Epidermal melanocyte (primary cell): Measurements from ENCODE around the gene NPHP4.
"Not testable (repeated sequence)": the region's sequence is repeated elsewhere in the genome, so short reads cannot be mapped to it uniquely, and the experiment has no call there.

Experiments used
- DNase-seq: peaks from one replicate; pipeline ENCODE4 v3.0.0; 2011; ENCODE audit warnings: low spot score; ENCODE audit not compliant: insufficient read length

The NPHP4 gene

DNA sequence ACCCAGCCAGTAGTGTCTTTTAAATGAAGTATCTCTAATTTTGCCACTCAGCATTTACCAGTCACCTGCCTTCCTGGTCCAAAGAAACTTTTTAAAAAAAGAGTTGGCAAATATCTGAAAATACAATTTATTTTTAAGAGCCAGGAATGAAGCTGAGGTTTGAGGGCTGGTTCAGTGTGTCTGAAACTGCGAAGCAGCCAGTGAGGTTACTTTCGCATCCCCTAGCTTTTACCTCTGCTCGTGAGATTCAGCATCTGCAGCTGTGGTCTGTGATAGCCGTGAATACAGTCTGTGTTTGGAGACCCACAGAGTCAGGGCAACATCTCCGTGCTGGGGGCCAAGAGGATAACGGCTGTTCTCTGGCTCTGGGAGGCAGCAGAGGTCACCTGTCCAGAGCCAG is 32.2 kb upstream of the NPHP4 start:
- DNase-seq: no peak

DNA sequence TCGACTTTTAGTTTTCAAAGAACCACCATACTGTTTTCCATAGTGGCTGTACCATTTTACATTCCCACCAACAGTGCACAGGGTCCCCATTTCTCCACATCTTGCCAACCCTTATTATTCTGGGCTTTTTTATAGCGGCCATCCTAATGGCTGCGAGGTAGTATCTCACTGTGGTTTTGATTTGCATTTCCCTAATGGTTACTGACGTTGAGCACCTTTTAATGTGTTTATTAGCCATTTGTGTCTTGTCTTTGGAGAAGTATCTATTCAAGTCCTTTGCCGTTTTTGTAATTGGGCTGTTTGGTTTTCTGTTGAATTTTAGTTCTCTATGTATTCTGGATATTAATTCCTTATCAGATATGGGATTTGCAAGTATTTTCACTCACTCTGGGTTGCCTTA is 31.1 kb upstream of the NPHP4 start:
- DNase-seq: no peak

DNA sequence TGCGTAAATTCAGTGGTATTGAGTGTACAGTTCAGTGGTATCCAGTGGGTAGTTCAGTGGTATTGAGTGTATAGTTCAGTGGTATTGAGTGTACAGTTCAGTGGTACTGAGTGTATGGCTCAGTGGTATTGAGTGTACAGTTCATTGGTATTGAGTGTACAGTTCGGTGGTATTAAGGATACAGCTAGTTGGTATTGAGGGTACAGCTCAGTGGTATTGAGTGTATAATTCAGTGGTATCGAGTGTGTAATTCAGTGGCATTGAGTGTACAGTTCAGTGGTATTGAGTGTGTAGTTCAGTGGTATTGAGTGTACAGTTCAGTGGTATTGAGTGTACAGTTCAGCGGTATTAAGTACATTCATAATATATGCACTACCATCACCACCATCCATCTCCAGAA is 30.0 kb upstream of the NPHP4 start:
- no peak for DNase-seq

DNA sequence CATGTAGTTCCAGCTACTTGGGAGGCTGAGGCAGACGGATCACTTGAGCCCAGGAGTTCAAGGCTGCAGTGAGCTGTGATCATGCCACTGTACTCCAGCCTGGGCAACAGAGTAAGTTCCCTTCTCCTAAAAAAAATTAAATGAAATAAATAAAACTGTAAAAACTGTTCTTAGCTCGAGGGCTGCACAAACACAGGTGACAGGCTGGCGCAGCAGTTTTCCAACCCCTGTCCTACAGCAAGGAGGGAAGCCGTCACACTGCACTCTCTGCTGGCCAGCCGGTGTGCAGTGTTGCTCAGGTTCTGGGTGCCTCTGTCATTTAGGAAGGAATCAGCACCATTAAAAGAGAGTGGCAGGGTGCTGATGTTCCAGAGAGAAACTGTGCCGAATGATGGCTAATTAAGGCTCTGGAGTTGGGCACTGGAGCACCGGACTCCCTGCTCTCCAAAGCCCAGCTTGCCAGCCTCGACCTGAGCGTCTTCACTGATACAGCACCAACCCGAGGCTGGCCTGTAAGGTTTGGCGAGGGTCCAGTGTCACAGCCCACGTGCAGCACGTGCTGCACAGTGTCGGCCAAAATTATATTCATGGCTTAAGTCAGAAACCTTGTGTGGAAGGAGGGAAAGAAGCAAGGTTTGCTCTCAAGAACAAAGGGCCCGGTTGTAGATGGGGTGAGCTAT is 27.1 kb upstream of the NPHP4 start:
- DNase-seq: no peak

DNA sequence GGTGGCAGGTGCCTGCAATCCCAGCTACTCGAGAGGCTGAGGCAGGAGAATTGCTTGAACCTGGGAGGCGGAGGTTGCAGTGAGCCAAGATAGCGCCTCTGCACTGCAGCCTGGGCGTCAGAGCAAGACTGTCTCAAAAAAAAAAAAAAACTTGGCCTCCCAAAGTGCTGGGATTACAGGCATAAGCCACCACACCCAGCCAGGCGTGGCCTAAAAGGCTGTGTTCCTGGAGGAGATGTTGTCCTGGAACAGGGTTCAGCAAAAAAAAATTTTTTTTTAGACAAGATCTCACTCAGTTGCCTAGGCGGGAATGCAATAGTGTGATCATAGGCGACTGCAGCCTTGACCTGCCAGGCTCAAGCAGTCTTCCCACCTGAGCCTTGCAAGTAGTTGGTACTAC is 25.4 kb upstream of the NPHP4 start:
- not testable (repeated sequence) for DNase-seq

DNA sequence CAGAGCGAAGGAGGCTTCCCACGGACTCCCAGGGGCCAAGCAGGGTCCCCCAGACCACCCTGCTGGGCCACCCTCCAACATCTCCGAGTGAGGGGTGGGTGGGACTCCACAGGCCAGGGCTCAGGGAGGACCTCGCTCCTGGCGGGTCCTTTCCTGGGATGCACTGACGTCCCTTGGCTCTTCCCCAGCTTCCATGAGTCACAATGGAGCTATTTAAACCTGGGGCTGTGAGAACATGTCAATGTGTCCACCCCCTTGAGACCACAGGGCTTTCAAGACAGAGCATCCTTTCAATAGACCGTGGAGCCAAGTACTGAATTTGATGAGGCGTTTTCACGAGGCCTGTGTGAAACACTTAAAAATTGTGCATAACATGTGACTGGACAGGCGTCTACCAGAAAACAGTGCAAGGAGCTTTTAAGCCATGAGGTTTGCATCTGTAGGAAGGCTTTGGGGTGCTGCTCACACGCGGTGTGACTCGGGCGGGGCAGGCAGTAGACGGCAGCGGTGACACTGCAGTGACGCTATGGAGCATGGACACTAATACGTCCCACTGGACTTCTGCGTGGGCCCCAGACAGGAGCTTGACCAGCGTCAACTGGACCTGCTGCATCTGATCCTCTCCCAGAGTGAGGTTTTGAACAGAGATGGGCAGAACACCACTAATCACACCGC is 24.1 kb upstream of the NPHP4 start:
- peak; percentile 98 for DNase-seq

DNA sequence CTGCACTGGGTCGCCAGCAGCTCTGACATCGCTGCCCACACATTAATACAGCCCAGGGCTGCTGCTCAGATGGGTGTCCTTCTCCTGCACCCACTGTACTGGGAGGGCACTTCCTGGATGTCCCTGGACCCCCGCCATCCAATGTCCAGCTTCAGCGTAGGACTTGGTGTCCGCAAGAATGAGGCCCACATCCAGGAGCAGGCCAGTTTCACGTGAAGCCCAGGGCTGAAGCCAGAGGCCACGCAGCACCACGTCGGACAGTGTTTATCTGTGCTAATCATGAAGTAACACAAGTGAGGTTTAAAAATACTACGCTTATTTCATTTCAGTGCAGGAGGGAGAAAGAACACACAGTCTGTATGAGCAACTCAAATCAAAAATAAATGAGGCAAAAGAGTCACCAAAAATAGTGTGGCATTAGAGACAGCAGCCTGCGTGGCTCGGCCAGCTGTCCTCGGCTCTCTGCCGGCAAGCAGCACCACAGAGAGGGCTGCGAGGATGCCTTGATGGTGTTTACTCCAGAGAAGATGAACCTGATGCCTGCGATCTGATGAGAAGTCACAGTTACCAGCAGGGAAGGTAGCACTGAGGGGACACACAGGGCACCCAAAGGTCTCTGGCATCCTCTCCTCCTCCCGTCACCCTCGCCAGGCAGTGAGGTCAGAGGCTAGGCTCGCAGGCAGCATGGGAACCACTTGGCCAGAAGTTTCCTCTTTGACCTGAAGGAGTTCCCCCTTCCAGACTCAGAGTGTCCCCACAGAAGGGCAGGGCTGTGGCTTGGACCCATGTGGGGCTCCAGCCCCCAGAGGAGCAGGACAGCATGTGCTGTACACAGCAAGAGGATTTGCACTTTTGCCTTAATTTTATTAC is 22.1 kb upstream of the NPHP4 start:
- DNase-seq: no peak

DNA sequence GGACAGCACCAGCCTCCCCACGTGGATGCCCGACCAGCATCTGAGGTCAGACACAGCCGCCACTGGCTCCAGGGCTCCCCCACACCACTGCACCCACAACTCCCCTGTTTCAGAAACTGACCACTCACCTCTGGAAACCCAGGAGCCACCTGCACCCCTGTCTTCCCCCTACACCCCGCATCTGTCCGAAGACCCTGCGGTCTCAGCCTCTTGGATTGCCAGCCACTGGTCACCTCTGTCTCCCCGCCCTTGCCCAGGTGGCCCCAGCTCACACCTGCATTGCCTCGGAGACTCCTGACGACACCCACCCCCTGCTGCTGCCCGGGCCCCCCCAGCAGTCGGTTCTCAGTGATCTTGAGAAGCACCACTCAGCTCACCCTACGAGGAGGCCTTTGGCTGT is 21.3 kb upstream of the NPHP4 start:
- no peak for DNase-seq

DNA sequence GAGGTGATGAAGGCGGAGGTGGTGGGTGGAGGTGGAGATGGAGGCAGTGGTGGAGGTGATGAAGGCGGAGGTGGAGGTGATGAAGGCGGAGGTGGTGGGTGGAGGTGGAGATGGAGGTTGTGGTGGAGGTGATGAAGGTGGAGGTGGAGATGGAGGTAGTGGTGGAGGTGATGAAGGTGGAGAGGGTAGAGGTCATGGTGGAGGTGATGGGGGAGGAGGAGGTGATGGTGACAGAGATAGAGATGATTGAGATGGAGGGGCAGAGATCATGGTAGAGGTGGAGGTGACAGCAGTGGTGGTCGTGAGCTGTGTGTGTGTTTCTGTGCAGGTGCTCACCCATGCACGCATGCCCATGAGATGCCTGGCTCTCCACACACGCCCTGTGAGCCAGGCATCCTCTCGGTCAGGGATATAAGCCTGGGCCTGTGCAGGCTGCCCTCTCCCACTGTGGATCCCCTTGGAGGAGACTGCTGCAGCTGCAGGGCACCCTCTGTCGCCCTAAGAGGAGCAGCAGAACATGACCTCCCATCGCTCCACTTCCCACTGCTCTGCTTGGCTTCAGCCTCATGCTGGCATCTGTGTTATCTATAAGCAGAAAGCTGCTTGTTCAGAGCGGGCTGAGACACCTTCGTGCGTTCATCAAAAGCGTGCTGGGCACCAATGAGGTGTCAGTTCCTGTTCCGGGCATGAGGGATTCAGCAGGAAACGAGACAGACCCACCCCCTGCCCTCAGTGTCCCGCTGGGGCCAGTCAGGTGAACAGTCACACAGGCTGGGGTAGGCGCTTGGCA is 20.5 kb upstream of the NPHP4 start:
- DNase-seq: no peak

DNA sequence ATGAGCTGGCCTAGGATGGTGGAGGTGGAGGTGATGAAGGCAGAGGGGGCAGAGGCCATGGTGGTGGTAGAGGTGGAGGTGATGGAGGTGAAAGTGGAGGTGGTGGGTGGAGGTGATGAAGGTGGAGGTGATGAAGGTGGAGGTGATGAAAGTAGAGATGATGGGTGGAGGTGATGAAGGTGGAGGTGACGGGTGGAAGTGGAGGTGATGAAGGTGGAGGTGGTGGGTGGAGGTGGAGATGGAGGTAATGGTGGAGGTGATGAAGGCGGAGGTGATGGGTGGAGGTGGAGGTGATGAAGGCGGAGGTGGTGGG is 19.7 kb upstream of the NPHP4 start:
- DNase-seq: no peak

DNA sequence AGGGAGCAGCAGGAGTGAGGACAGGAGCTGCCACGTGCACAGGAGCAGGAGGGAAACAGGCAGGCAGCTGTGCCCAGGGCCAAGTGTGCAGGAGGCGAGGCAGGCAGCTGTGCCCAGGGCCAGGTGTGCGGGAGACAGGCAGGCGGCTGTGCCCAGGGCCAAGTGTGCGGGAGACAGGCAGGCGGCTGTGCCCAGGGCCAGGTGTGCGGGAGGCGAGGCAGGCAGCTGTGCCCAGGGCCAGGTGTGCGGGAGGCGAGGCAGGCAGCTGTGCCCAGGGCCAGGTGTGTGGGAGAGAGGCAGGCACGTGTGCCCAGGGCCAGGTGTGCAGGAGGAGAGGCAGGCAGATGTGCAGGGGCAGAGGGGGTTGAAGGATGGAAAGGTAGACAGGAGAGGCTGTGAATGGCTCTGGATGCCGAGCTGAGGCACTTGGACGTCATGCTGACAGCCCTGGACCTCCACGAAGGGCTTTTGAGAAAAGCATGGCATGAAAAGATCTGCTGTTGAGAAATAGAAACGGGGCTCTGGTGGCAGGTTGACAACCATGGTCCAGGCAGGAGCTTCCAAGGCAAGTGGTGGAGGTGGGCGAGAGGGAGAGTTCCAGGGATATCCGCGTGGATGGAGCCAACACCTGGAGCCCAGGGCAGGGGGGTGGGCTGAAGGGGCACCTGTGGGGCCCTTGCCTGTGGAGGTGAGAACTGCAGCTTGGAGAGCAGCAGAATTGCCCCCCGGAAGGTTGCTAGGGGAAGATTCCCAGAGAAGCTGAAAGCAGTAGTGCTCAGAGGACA is 19.1 kb upstream of the NPHP4 start:
- DNase-seq: no peak

DNA sequence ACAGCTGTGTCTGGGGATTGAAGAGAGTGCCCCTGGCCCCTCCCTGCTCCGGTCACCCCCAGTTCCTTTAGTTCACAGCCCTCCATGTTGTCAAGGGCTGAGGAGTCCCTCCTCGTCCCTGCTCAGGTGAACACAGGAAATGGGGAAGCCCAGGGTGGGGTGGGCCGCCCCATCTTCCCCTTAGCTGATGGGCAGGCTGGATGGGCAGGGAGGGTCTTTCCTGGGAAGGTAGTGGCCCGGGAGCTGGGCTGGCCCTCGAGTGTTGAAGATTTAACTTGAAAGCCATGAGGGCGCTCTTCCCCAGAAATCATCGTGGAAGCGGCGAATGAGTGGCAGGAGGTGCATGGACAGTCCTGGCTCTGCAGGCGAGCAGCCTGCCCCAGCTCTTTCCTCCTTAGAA is 18.3 kb upstream of the NPHP4 start:
- DNase-seq: no peak

DNA sequence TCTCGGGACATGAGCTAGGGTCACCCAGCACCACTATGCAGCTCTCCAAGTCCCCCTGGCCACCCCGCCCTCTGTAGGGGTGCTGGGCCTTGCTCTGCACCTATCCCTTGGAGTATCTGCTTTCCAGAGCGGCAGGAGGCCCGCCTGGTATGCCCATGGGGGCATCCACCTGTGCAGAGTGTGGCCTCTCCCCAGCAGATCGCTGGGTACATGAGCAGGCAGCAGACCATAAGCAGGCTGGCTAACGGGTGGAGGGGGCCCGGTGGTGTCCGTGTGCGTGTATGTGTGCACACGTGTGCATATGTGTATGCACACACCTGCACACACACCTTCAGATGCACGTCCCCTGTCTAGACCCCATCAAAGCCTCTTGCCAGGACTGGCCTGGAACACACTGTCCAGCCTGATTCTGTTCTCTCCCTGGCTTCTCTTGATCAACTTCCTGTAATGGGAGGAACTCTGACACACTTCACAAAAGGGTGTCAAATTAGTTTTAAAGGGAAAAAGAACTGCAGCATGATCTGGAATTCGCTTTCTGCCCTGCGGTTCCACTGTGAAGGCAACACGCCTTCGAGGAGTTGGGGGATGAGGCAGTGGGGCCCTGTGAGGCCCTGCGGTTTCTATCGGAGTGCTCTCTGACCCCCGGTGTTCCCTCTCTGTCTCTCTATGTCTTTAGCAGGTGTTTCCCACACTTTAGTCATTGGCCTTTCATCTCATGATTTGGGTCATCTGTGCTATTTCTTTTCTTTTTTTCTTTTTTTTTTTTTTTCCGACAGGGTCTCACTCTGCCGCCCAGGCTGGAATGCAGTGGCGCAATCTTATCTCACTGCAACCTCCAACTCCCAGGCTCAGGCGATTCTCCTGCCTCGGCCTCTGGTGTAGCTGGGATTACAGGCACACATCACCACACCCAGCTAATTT is 17.2 kb upstream of the NPHP4 start:
- DNase-seq: no peak

DNA sequence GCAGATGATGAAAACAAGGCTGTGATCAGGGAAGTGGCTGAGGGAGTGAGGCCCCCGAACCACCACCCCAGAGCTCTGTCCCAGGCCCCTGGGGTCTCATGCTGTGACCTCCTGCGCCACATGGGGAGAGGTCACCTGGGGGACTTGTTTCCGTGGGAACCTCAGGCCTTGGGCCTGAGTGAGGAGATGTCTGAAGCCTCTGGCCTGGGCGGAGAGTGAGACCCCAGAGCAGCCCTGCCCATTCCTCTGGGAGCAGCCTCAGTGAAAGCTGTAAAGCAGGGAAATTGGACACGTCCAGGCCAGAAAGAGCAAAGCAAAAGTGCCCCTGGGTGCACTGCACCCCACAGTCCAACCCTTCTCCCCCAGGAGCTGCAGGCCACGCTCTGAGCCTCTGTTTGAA is 16.5 kb upstream of the NPHP4 start:
- no peak for DNase-seq

DNA sequence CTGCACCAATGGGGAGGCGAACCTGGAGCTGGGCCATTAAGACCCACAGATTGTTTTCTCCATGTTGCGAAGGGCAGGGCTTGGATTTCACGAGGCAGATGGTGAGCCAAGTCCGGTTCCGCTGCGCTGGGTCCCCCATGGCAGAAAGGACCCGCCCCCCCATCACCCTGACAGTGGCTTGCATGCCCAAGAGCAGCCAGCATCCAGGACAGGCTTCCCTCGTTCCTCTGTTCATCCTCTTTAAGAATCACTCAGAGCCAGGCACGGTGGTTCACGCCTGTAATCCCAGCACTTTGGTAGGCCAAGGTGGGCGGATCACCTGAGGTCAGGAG is 15.8 kb upstream of the NPHP4 start:
- DNase-seq: no peak

DNA sequence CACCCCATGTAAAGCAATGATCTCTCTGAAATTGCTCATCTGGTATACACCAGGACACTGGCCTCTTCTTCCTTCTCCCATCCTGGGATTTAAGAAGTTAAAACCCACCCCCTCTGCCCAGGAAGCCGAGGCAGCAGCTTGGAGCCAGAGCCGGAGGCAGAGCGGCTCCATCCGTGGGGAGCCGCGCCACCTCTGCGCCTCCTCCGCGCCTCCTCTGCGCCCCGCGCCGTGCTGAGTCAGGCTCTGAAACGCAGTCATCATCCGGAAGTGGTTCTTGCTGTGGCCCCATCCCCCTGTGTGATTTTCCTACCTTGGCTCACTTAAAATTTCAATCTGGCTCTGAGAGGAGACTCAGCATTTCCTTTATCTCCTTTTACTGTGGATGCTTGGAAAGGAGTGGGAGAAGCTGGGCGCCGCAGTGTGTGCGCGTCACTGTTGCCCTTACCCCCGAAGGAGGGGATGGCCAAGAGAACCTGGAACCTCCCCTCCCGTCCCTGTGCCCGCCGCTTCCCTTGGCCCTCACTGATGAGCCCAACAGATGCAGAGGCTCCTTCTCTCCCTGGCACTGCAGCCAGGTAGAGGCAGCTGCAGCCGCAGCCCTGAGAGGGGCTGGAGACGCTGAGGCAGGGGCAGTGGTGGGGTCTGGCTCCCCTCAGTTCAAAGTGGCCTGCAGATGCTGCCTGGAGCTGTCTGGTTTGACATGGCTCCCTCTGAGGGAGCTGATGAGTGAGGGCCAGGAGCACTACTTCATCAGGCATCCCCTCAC is 15.3 kb upstream of the NPHP4 start:
- no peak for DNase-seq

DNA sequence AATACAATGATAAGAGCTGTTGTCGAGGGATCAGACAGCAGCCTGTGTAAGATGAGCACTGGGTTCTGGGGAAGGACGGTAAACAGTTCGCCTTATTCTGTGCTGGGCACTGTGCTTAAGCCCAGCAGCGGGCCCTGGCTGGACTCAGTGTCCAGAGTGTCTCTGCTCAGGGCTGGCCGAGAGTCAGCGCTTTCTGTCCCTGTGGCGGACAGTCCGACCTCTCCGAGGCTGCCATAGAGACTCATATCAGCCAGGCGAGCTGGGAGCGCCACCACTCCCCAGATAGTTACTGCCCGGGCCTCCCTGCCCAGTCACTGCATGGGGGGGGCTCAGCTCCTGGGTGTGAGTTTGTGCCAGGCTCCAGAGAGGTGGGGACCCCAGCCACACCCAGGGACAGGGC is 14.7 kb upstream of the NPHP4 start:
- DNase-seq: no peak

DNA sequence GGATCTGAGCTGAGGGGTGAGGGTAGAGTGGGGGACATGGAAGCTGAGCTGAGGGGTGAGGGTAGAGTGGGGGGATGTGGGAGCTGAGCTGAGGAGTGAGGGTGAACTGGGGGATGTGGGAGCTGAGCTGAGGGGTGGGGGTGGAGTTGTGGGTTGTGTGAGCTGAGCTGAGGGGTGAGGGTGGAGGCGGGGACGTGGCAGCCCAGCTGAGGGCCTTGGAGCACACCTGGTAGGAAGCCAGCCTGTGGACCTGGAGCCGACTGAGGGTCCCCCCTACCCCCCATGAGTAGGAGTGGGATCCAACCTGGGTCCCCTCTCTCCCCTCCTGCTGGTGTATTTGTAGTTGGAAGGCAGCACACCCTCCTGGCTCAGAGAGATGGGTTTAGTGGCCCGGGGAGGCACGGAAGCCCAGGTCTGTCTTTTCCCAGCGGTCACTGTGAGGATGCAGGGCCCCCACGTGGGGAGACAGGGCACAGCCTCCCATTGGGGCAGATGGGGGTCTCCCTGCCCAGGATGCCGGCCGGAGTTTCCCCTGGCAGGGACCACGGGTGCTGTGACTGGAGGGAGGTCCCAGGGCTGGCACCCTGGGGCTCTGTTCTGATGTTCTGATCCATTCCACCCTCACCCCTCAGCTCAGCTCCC is 13.2 kb upstream of the NPHP4 start:
- no peak for DNase-seq
